Tibial nerve (tissue), 4 donors: ENCODE measurements around the gene TMED7. TPM values are rescaled to one million over a fixed set of nuclear protein-coding genes. Genes with fewer than 3 reads are reported as not detected.
A peak's percentile ranks its signal among the peaks of the same experiment; 100 is the strongest.

Experiments used
- DNase-seq, 2 donors: peaks; one replicate each; pipeline ENCODE4 v3.0.0-alpha.2; 2019; ENCODE audit warnings: low spot score in 2 of 2
- H3K27ac ChIP-seq, 4 donors: fragments of 200-600 bp; sonication (generic) in 3 of 4; one replicate each; pipeline ENCODE4 v1.5.1; 2017 to 2019; ENCODE audit warnings: mild to moderate bottlenecking in 1 of 4
- H3K27me3 ChIP-seq, 2 donors: fragments of 200-600 bp; sonication (generic) in 1 of 2; one replicate each; pipeline versions ENCODE4 v1.5.1 to v1.6.0; 2017 to 2019
- H3K36me3 ChIP-seq, 3 donors: fragments of 200-600 bp; sonication (generic); one replicate each; pipeline ENCODE4 v1.5.1; 2018 to 2019
- H3K4me1 ChIP-seq, 4 donors: fragments of 200-600 bp; sonication (generic) in 3 of 4; one replicate each; pipeline ENCODE4 v1.5.1; 2017 to 2019
- H3K4me3 ChIP-seq, 4 donors: fragments of 200-600 bp; sonication (generic) in 3 of 4; one replicate each; pipeline ENCODE4 v1.5.1; 2017 to 2019; ENCODE audit warnings: mild to moderate bottlenecking in 1 of 4, moderate library complexity in 1 of 4
- H3K9me3 ChIP-seq, 4 donors: fragments of 200-600 bp; sonication (generic) in 3 of 4; one replicate each; pipeline ENCODE4 v1.5.1; 2017 to 2019
- CTCF ChIP-seq, 5 experiments: fragments of 200-600 bp in 3 of 5; fragments of 450-650 bp in 2 of 5; sonication (generic) in 3 of 5; IDR thresholded peaks; one replicate each; pipeline ENCODE4 v1.5.1; 2016 to 2019; ENCODE audit warnings: antibody characterized with exemption in 5 of 5, mild to moderate bottlenecking in 3 of 5, moderate library complexity in 2 of 5
- EP300 ChIP-seq, 2 donors: sonication (generic); formaldehyde crosslinking; IDR thresholded peaks; one replicate each; pipeline ENCODE4 v1.6.1; 2017; ENCODE audit warnings: antibody characterized with exemption in 2 of 2, mild to moderate bottlenecking in 1 of 2
- POLR2A ChIP-seq, 2 donors: fragments of 450-650 bp; IDR thresholded peaks; one replicate each; pipeline ENCODE4 v1.6.1; 2017; ENCODE audit warnings: antibody characterized with exemption in 2 of 2, mild to moderate bottlenecking in 2 of 2, moderate library complexity in 2 of 2
- WGBS, 2 donors: methylation state at CpG; one replicate each; pipeline ENCODE4 v1.1.5; 2018; 5-methylcytosine and 5-hydroxymethylcytosine counted together
- total RNA-seq, 4 donors: library from RNA; depleted of rRNA; stranded (reverse); fragments of >200 nt; gene quantifications; one replicate each; pipeline ENCODE4 v1.1.0, GENCODE V29; 2016

Gene TMED7
- total RNA-seq, 4 donors from 2014 or later = 58.5 to 82.5 (median 76.4) TPM

GRCh38 chr5:115599924-115600323 lies 25.9 kb downstream of the TMED7 start:
- no peak overlapping the region for H3K4me3 ChIP-seq
- no peaks in the 10 kb centered on the region for H3K27me3 ChIP-seq
- H3K4me1 ChIP-seq = peaks cover 0 to 40% (median 20%) of the 10 kb centered on the region in 4 donors
- TF ChIP-seq EP300 (IDR thresholded peaks at IDR 0.05) (no peak), CTCF (IDR thresholded peaks at IDR 0.05) (no peak), POLR2A (IDR thresholded peaks at IDR 0.05) (no peak)
- H3K36me3 ChIP-seq = no peaks in the 10 kb centered on the region
- 43 to 50% methylated on average over 2 of the region's 2 CpGs for WGBS, 2 donors
- peak overlapping the region in 2 of 4 donors; percentile 39 to 79 for H3K27ac ChIP-seq
- no peak for DNase-seq
- no peaks in the 10 kb centered on the region for H3K9me3 ChIP-seq

GRCh38 chr5:115599502-115599901 lies 26.3 kb downstream of the TMED7 start:
- Histone ChIP-seq H3K4me1 (peaks cover 0 to 40% (median 20%) of the 10 kb centered on the region in 4 donors), H3K36me3 (no peaks in the 10 kb centered on the region), H3K27me3 (no peaks in the 10 kb centered on the region), H3K4me3 (no peak overlapping the region), H3K9me3 (no peaks in the 10 kb centered on the region), H3K27ac (peak overlapping the region in 2 of 4 donors; percentile 39 to 79)
- WGBS, 2 donors = 26 to 56% methylated on average over 1 of the region's 1 CpG
- TF ChIP-seq CTCF (IDR thresholded peaks at IDR 0.05) (no peak), EP300 (IDR thresholded peaks at IDR 0.05) (peak in 1 of 2 donors; percentile 9), POLR2A (IDR thresholded peaks at IDR 0.05) (no peak)
- no peak for DNase-seq

GRCh38 chr5:115594128-115595047 lies 31.4 kb downstream of the TMED7 start:
- WGBS, 2 donors = 61 to 64% methylated on average over 2 of the region's 2 CpGs
- DNase-seq = no peak
- no peak for TF ChIP-seq POLR2A (IDR thresholded peaks at IDR 0.05)
- no peak for TF ChIP-seq CTCF (IDR thresholded peaks at IDR 0.05)
- TF ChIP-seq EP300 (IDR thresholded peaks at IDR 0.05) = no peak
- Histone ChIP-seq H3K27ac (no peak overlapping the region), H3K9me3 (no peaks in the 10 kb centered on the region), H3K27me3 (no peaks in the 10 kb centered on the region), H3K36me3 (no peaks in the 10 kb centered on the region), H3K4me3 (no peak overlapping the region), H3K4me1 (peaks cover 0 to 10% (median 2%) of the 10 kb centered on the region in 4 donors)

GRCh38 chr5:115589043-115589442 lies 36.8 kb downstream of the TMED7 start:
- no peaks in the 10 kb centered on the region for H3K36me3 ChIP-seq
- H3K27me3 ChIP-seq = no peaks in the 10 kb centered on the region
- DNase-seq = no peak
- no peak overlapping the region for H3K4me3 ChIP-seq
- 82 to 88% methylated on average over 3 of the region's 3 CpGs for WGBS, 2 donors
- H3K27ac ChIP-seq = no peak overlapping the region
- no peaks in the 10 kb centered on the region for H3K9me3 ChIP-seq
- H3K4me1 ChIP-seq = peaks cover 0 to 4% (median 0%) of the 10 kb centered on the region in 4 donors
- TF ChIP-seq CTCF (IDR thresholded peaks at IDR 0.05) = no peak
- TF ChIP-seq EP300 (IDR thresholded peaks at IDR 0.05) = no peak
- TF ChIP-seq POLR2A (IDR thresholded peaks at IDR 0.05) = no peak

GRCh38 chr5:115588640-115589039 lies 37.2 kb downstream of the TMED7 start:
- Histone ChIP-seq H3K9me3 (no peaks in the 10 kb centered on the region), H3K4me1 (peaks cover 0 to 3% (median 0%) of the 10 kb centered on the region in 4 donors), H3K36me3 (no peaks in the 10 kb centered on the region), H3K27ac (no peak overlapping the region), H3K27me3 (no peaks in the 10 kb centered on the region), H3K4me3 (no peak overlapping the region)
- no peak for DNase-seq
- TF ChIP-seq EP300 (IDR thresholded peaks at IDR 0.05) (no peak), CTCF (IDR thresholded peaks at IDR 0.05) (no peak), POLR2A (IDR thresholded peaks at IDR 0.05) (no peak)
- 79 to 83% methylated on average over 4 of the region's 4 CpGs for WGBS, 2 donors
